ENCODE data around the gene POLD2. TPM values are rescaled to one million over a fixed set of nuclear protein-coding genes. Genes with fewer than 3 reads are reported as not detected.

The POLD2 gene
- total RNA-seq, 1 donor from 2014 or later, result 42.0 TPM

DNA sequence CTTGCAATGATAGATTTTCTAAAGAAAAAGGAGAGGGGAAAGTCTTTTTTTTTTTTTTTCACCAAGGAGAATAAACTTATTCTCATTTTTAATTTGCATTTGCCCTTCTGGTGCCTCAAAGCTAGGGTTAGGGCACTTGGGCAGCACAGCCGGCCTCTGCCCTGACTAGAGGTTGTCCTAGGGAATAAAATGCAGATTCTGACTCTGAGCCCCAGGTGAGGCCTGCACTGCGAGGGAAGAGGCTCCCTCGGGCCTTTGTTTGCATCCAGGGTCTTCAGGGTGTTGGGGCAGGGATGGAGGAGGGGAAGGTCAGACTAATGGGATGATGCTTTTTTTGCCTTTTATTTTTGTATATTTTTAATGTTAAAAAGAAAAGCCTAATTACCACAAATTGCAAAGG is 9.9 kb upstream of the POLD2 start:
- TF ChIP-seq, protein P1, sequence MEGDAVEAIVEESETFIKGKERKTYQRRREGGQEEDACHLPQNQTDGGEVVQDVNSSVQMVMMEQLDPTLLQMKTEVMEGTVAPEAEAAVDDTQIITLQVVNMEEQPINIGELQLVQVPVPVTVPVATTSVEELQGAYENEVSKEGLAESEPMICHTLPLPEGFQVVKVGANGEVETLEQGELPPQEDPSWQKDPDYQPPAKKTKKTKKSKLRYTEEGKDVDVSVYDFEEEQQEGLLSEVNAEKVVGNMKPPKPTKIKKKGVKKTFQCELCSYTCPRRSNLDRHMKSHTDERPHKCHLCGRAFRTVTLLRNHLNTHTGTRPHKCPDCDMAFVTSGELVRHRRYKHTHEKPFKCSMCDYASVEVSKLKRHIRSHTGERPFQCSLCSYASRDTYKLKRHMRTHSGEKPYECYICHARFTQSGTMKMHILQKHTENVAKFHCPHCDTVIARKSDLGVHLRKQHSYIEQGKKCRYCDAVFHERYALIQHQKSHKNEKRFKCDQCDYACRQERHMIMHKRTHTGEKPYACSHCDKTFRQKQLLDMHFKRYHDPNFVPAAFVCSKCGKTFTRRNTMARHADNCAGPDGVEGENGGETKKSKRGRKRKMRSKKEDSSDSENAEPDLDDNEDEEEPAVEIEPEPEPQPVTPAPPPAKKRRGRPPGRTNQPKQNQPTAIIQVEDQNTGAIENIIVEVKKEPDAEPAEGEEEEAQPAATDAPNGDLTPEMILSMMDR (IDR thresholded peaks at IDR 0.05), result no peak
- TF ChIP-seq POLR2A (IDR thresholded peaks at IDR 0.05), result no peak
- no peak for TF ChIP-seq POLR2AphosphoS5 (IDR thresholded peaks at IDR 0.05; ENCODE audit: insufficient read depth in 1 of 2, low read depth in 1 of 2)
- H3K36me3 ChIP-seq, result no peaks in the 10 kb centered on the region
- no peaks in the 10 kb centered on the region for H3K4me1 ChIP-seq
- H3K27ac ChIP-seq, result no peak overlapping the region
- DNase-seq (ENCODE audit: extremely low spot score in 2 of 2), result no peak
- intact Hi-C loops (cut with DNase I), result no loop called here
- no peaks in the 10 kb centered on the region for H3K9me3 ChIP-seq
- no peaks in the 10 kb centered on the region for H3K27me3 ChIP-seq
- H3K4me3 ChIP-seq, result no peak overlapping the region

DNA sequence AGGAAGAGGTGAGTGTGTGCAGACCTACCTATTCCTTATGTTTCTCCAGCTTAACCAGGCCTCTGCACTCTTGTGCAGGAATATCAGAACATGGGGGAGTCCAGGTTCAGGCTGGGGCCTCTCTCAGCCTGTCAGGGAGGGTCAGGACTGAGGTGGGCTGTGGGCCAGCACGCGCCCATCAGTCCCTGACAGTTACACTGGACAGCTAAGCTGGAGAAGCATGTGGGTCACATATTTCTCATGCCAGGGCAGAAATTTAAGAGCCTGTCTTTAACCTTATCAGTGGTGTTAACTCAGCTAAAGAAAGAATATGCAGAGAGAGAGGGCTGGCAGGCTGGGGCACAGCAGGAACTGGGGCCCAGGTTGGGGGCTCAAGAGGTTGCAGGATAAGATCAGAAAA is 8.7 kb upstream of the POLD2 start:
- Histone ChIP-seq H3K27ac (no peak overlapping the region), H3K36me3 (no peaks in the 10 kb centered on the region), H3K4me3 (no peak overlapping the region), H3K27me3 (no peaks in the 10 kb centered on the region), H3K9me3 (no peaks in the 10 kb centered on the region), H3K4me1 (no peaks in the 10 kb centered on the region)
- intact Hi-C loops (cut with DNase I), result no loop called here
- DNase-seq (ENCODE audit: extremely low spot score in 2 of 2), result no peak
- TF ChIP-seq POLR2A (IDR thresholded peaks at IDR 0.05) (no peak), POLR2AphosphoS5 (IDR thresholded peaks at IDR 0.05; ENCODE audit: insufficient read depth in 1 of 2, low read depth in 1 of 2) (no peak)
- TF ChIP-seq, protein P1 (IDR thresholded peaks at IDR 0.05), result no peak

DNA sequence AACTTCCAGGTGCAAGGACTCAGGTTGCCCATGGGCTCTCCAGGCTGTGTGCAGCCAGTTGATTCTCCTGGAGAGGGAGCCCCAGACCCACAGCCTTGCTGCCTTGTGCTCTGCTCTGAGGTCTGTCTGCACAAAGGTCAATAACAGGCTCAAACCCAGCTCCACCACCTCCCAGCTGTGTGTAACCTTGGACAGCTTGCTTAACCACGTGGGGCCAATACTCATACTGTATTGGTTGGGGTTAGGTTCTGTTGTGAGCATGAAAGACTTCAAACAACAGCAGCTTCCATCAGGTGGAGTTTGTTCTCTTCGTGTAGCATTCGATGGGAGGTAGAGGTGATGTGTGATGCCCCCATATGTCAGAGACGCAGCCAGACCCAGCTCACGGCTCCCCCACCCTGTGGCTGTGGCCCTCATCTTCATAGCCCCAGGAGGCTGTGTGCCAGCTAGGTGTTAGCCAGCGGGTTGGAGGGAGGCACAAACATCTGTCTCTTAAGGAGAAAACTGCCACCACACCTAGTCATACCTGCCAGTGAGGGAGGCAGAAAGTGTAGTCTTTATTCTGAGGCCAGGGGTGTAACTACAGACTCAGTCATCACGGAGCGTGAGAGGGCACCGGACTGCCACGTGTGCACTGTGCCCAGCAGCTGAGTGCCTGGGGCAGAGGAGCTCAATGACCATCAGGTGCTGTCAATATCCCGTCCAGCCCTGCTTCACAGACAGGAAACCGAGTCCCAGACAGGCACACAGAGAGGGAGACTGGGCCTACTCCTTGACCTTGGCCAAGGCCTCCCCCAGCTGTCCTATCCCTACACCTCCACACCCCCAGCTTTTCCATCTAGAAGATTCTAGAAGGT is 8.1 kb upstream of the POLD2 start:
- Histone ChIP-seq H3K9me3 (no peaks in the 10 kb centered on the region), H3K27ac (no peak overlapping the region), H3K36me3 (no peaks in the 10 kb centered on the region), H3K4me1 (no peaks in the 10 kb centered on the region), H3K27me3 (no peaks in the 10 kb centered on the region), H3K4me3 (no peak overlapping the region)
- intact Hi-C loops (cut with DNase I), result no loop called here
- DNase-seq (ENCODE audit: extremely low spot score in 2 of 2), result no peak
- TF ChIP-seq, protein P1 (IDR thresholded peaks at IDR 0.05), result no peak
- no peak for TF ChIP-seq POLR2AphosphoS5 (IDR thresholded peaks at IDR 0.05; ENCODE audit: insufficient read depth in 1 of 2, low read depth in 1 of 2)
- TF ChIP-seq POLR2A (IDR thresholded peaks at IDR 0.05), result no peak

DNA sequence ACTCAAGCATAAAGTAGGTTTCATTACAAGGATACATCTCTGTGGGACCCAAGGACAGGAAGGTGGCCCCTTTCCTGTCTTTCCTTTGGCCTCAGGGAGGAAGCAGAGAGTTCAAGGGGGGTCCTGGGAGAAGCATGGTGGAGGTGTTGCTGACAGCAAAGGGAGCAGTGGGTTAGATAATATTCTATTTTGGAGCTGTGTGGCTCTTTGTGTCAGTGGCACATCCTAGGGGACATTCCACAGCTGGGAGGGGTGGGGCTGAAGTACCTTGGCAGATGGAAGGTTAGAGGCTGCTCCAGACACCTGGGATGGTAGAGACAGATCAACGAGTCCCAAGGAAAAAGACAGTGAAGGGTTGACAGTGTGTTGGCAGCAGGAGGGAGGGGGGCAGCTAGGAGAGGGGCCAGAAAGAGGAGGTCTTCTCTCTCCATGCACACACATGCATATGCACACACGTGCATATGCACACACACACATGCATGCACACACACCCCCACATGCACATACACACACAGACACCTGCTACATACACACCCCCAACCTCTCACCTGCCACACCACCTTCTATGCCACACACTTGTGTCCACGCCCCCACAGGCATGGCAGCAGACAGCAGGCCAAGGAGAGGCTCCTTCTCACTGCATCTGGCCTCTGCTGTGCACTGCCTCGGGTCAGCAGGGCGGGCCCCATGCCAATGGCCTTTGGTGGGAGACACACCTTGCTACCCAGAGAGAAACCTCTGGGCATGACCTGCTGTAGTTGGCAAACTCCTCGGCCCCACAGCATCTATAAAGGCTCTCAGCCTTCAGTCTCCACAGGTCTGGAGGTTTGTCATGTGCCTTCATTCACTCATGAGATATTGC is 5.6 kb upstream of the POLD2 start:
- H3K36me3 ChIP-seq, result no peaks in the 10 kb centered on the region
- H3K4me1 ChIP-seq, result no peaks in the 10 kb centered on the region
- no peak overlapping the region for H3K27ac ChIP-seq
- no peaks in the 10 kb centered on the region for H3K27me3 ChIP-seq
- no peak overlapping the region for H3K4me3 ChIP-seq
- TF ChIP-seq, protein P1 (IDR thresholded peaks at IDR 0.05), result no peak
- TF ChIP-seq POLR2AphosphoS5 (IDR thresholded peaks at IDR 0.05; ENCODE audit: insufficient read depth in 1 of 2, low read depth in 1 of 2), result no peak
- no peak for TF ChIP-seq POLR2A (IDR thresholded peaks at IDR 0.05)
- intact Hi-C loops (cut with DNase I), result no loop called here
- no peak for DNase-seq (ENCODE audit: extremely low spot score in 2 of 2)
- no peaks in the 10 kb centered on the region for H3K9me3 ChIP-seq
